Astrocyte (in vitro differentiated cells and primary cell): ENCODE results near the gene ADAMTS12. TPM values are rescaled to one million over a fixed set of nuclear protein-coding genes. Genes with fewer than 3 reads are reported as not detected.

Experiments
- DNase-seq: peaks from one replicate; pipeline ENCODE4 v3.0.0-alpha.2; 2010; ENCODE audit warnings: low read depth
- FAIRE-seq: peaks from 2 replicates; lab custom pipeline; 2011; peaks lifted over from hg19 to GRCh38; lab: Jason Lieb, UNC
- H2AFZ ChIP-seq: 2 replicates; pipeline ENCODE4 v1.6.0; 2012; ENCODE audit warnings: low read depth, low read length, inconsistent platforms
- H3K27ac ChIP-seq: 2 replicates; pipeline ENCODE4 v1.5.1; 2011; ENCODE audit warnings: low read depth, low read length, inconsistent platforms
- H3K27me3 ChIP-seq: 2 replicates; pipeline ENCODE4 v1.6.0; 2011; ENCODE audit warnings: low read length, inconsistent platforms; ENCODE audit not compliant: insufficient read depth
- H3K36me3 ChIP-seq: 2 replicates; pipeline ENCODE4 v1.5.1; 2011; ENCODE audit warnings: low read length, inconsistent platforms; ENCODE audit not compliant: insufficient read depth
- H3K4me1 ChIP-seq: 2 replicates; pipeline ENCODE4 v1.5.1; 2011; ENCODE audit warnings: low read length, inconsistent platforms; ENCODE audit not compliant: insufficient read depth
- H3K4me2 ChIP-seq: 2 replicates; pipeline ENCODE4 v1.6.0; 2012; ENCODE audit warnings: low read length, inconsistent platforms
- H3K4me3 ChIP-seq: 2 replicates; pipeline ENCODE4 v1.5.1; 2011; ENCODE audit warnings: low read depth, mild to moderate bottlenecking, low read length, inconsistent platforms; ENCODE audit not compliant: insufficient read depth
- H3K79me2 ChIP-seq: 2 replicates; pipeline ENCODE4 v1.6.0; 2012; ENCODE audit warnings: mild to moderate bottlenecking, low read length, inconsistent platforms; ENCODE audit not compliant: insufficient read depth
- H3K9ac ChIP-seq: 2 replicates; pipeline ENCODE4 v1.6.0; 2012; ENCODE audit warnings: mild to moderate bottlenecking, low read length, inconsistent platforms
- H3K9me3 ChIP-seq: 2 replicates; pipeline ENCODE4 v1.5.1; 2012; ENCODE audit warnings: low read depth, mild to moderate bottlenecking, low read length, inconsistent platforms; ENCODE audit not compliant: insufficient read depth
- H4K20me1 ChIP-seq: 2 replicates; pipeline ENCODE4 v1.6.0; 2012; ENCODE audit warnings: low read length, inconsistent platforms; ENCODE audit not compliant: insufficient read depth
- H3K27ac Mint-ChIP-seq: one replicate; pipeline ENCODE4 v1.8.0; 2021; ENCODE audit warnings: mild to moderate bottlenecking, mixed read lengths; ENCODE audit not compliant: unreplicated experiment
- H3K27me3 Mint-ChIP-seq: one replicate; pipeline ENCODE4 v1.8.0; 2021; ENCODE audit warnings: low read depth, mixed read lengths; ENCODE audit not compliant: unreplicated experiment
- H3K36me3 Mint-ChIP-seq: one replicate; pipeline ENCODE4 v1.8.0; 2021; ENCODE audit warnings: low read depth, mixed read lengths; ENCODE audit not compliant: unreplicated experiment
- H3K4me1 Mint-ChIP-seq: one replicate; pipeline ENCODE4 v1.8.0; 2021; ENCODE audit warnings: low read depth, mixed read lengths; ENCODE audit not compliant: unreplicated experiment
- H3K4me3 Mint-ChIP-seq: one replicate; pipeline ENCODE4 v1.8.0; 2021; ENCODE audit warnings: mild to moderate bottlenecking, moderate library complexity, mixed read lengths; ENCODE audit not compliant: unreplicated experiment
- H3K9me3 Mint-ChIP-seq: one replicate; pipeline ENCODE4 v1.8.0; 2021; ENCODE audit warnings: mild to moderate bottlenecking, mixed read lengths; ENCODE audit not compliant: unreplicated experiment
- EZH2 ChIP-seq: IDR thresholded peaks from 2 replicates; pipeline ENCODE4 v1.6.1; 2012; ENCODE audit warnings: mild to moderate bottlenecking, low read length, inconsistent platforms; ENCODE audit not compliant: insufficient read depth
- total RNA-seq: library from RNA; stranded (reverse); gene quantifications from 2 replicates; pipeline ENCODE4 v1.2.1, GENCODE V29; 2021
- TF ChIP-seq, protein P1 (sequence below): IDR thresholded peaks from 2 replicates; pipeline ENCODE4 v1.5.1; 2011; ENCODE audit warnings: low read depth, mild to moderate bottlenecking, inconsistent platforms, low read length, moderate library complexity; ENCODE audit not compliant: insufficient read depth

The ADAMTS12 gene
- total RNA-seq, 1 donor from 2014 or later, result 156 TPM

DNA sequence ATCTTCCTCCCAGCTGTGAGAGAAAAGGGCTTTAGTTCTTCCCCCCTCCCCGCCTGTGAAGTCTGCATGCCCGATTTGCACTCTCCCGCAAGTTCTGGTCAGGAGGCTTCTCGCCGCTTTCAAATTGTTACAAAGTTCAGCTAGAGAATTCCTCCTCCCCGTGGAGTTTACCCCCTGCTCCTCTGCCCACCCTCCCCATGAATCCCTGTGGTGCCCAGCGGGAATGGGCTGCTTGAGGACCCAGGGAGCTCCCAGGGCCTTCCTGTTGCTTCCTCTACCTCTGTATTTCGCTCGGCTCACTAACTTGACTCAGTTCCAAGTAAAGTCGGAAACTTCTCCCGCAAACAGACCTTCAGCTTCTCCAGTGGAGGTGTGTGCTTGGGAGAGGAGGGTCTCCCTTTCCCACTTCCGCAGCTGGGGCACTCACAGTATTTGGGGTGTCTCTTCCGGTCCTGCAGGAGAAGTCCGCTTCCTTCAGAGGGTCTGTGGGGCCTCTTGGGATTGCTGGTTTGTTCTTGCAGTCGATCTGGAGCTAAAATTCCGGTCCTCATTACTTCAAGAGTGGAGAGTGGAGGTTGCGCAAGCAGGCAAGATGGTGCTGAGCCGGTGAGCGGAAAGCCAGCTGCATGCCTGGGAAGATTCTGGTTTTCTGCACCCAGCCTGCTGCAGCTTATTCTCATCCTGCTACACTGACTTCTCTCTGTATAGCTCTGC, 97.8 kb downstream of the ADAMTS12 start:
- peak overlapping the region; percentile 41 for H3K27ac Mint-ChIP-seq
- peaks cover 16% of the 10 kb centered on the region for H3K4me1 ChIP-seq
- no peaks in the 10 kb centered on the region for H3K27me3 Mint-ChIP-seq
- DNase-seq (no peak), FAIRE-seq (no peak)
- peak overlapping the region; percentile 44 for H3K27ac ChIP-seq
- H3K9ac ChIP-seq, result peak overlapping the region; percentile 44
- H3K36me3 Mint-ChIP-seq, result peaks cover 15% of the 10 kb centered on the region
- no peaks in the 10 kb centered on the region for H3K9me3 Mint-ChIP-seq
- peak overlapping the region; percentile 60 for H3K4me3 Mint-ChIP-seq
- no peaks in the 10 kb centered on the region for H4K20me1 ChIP-seq
- peak overlapping the region; percentile 62 for H3K4me2 ChIP-seq
- TF ChIP-seq, protein P1, sequence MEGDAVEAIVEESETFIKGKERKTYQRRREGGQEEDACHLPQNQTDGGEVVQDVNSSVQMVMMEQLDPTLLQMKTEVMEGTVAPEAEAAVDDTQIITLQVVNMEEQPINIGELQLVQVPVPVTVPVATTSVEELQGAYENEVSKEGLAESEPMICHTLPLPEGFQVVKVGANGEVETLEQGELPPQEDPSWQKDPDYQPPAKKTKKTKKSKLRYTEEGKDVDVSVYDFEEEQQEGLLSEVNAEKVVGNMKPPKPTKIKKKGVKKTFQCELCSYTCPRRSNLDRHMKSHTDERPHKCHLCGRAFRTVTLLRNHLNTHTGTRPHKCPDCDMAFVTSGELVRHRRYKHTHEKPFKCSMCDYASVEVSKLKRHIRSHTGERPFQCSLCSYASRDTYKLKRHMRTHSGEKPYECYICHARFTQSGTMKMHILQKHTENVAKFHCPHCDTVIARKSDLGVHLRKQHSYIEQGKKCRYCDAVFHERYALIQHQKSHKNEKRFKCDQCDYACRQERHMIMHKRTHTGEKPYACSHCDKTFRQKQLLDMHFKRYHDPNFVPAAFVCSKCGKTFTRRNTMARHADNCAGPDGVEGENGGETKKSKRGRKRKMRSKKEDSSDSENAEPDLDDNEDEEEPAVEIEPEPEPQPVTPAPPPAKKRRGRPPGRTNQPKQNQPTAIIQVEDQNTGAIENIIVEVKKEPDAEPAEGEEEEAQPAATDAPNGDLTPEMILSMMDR, result no peak
- no peak for TF ChIP-seq EZH2
- no peaks in the 10 kb centered on the region for H3K36me3 ChIP-seq
- peaks cover 73% of the 10 kb centered on the region for H3K79me2 ChIP-seq
- no peak overlapping the region for H2AFZ ChIP-seq
- no peak overlapping the region for H3K4me3 ChIP-seq
- H3K27me3 ChIP-seq, result no peaks in the 10 kb centered on the region
- H3K9me3 ChIP-seq, result no peaks in the 10 kb centered on the region
- peaks cover 40% of the 10 kb centered on the region for H3K4me1 Mint-ChIP-seq

DNA sequence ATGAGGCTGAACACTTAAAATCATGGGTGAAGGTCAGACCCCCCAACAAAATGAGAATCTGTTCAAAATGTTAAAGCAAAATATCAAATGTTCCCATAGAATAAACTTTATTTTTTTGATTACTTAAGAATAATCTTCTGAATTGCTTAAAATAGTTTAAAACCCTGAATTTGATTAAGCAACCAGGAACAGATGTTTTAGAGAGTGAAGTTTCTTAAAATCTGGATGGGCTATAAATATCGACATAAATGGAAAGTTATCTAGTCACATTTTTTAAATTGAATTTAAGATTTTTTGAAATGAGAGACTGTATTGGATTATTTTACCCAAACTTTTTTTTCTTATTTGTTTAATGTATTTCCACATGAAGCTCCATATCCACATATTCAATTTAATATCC, 98.5 kb downstream of the ADAMTS12 start:
- no peak overlapping the region for H3K4me3 Mint-ChIP-seq
- peaks cover 47% of the 10 kb centered on the region for H3K4me1 Mint-ChIP-seq
- Histone ChIP-seq H3K4me3 (no peak overlapping the region), H3K36me3 (no peaks in the 10 kb centered on the region), H3K4me2 (peak overlapping the region; percentile 62), H3K9me3 (no peaks in the 10 kb centered on the region), H2AFZ (no peak overlapping the region), H3K4me1 (peaks cover 21% of the 10 kb centered on the region), H3K79me2 (peaks cover 70% of the 10 kb centered on the region), H3K27ac (peak overlapping the region; percentile 44), H3K9ac (no peak overlapping the region), H4K20me1 (no peaks in the 10 kb centered on the region), H3K27me3 (no peaks in the 10 kb centered on the region)
- H3K27me3 Mint-ChIP-seq, result no peaks in the 10 kb centered on the region
- TF ChIP-seq EZH2, result no peak
- TF ChIP-seq, protein P1, result no peak
- no peak for FAIRE-seq
- H3K27ac Mint-ChIP-seq, result no peak overlapping the region
- peaks cover 15% of the 10 kb centered on the region for H3K36me3 Mint-ChIP-seq
- DNase-seq, result no peak
- no peaks in the 10 kb centered on the region for H3K9me3 Mint-ChIP-seq

DNA sequence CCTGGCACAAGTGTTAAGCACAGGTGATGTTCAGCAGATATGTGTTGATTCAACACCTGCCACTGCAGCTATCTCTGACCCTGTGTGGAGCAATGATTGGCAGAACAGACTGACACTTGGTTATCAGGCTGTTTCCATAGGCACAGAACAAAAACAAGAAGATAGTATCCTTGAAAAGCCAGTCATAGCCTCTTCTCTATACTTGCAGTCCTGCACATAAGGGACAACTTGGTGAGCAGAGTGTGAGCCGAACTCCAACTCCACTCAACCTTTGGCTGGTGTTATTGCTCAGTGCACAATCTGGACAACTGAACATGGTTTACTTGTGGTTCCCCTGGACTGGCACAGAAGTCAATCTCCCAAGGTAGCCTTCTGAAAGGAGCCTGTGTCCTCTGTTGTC, 99.2 kb downstream of the ADAMTS12 start:
- Histone ChIP-seq H3K36me3 (no peaks in the 10 kb centered on the region), H3K27me3 (no peaks in the 10 kb centered on the region), H2AFZ (no peak overlapping the region), H4K20me1 (no peaks in the 10 kb centered on the region), H3K9ac (no peak overlapping the region), H3K4me3 (no peak overlapping the region), H3K79me2 (peaks cover 77% of the 10 kb centered on the region), H3K27ac (peak overlapping the region; percentile 6), H3K4me1 (peaks cover 27% of the 10 kb centered on the region), H3K9me3 (no peaks in the 10 kb centered on the region), H3K4me2 (peak overlapping the region; percentile 5)
- H3K9me3 Mint-ChIP-seq, result no peaks in the 10 kb centered on the region
- H3K36me3 Mint-ChIP-seq, result peaks cover 15% of the 10 kb centered on the region
- H3K27me3 Mint-ChIP-seq, result no peaks in the 10 kb centered on the region
- no peak overlapping the region for H3K27ac Mint-ChIP-seq
- peaks cover 54% of the 10 kb centered on the region for H3K4me1 Mint-ChIP-seq
- TF ChIP-seq, protein P1, result no peak
- no peak for TF ChIP-seq EZH2
- FAIRE-seq, result no peak
- no peak overlapping the region for H3K4me3 Mint-ChIP-seq
- no peak for DNase-seq
